HG03565 (cell line): ENCODE measurements around the gene PROS1.
"Not testable (repeated sequence)": the region's sequence is repeated elsewhere in the genome, so short reads cannot be mapped to it uniquely, and the experiment has no call there.

ENCODE experiments used
- ATAC-seq: cut with Tn5 transposase; IDR thresholded peaks from one replicate; pipeline ENCODE4 v1.9.1; 2021; ENCODE audit warnings: mild to moderate bottlenecking, moderate library complexity; ENCODE audit not compliant: unreplicated experiment

The PROS1 gene

DNA sequence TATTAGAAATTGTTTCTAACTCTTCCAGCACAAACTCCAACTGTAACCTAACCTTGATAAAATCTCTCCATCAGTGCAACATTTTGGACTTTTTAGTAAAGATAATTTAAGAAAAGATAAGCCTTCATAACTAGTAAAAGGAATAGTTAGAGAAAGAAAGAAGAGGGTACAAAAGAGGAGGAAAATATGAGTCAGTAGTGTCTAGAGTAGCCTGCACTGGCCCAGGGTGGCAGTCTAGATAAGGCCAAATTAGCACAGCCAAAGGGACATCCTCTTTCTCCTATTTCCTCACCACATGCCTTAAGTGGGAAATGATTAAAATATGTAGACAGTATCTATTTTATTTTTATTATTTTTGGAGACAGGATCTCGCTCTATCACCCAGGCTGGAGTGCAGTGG, 3.7 kb downstream of the PROS1 start:
- no peak for ATAC-seq

DNA sequence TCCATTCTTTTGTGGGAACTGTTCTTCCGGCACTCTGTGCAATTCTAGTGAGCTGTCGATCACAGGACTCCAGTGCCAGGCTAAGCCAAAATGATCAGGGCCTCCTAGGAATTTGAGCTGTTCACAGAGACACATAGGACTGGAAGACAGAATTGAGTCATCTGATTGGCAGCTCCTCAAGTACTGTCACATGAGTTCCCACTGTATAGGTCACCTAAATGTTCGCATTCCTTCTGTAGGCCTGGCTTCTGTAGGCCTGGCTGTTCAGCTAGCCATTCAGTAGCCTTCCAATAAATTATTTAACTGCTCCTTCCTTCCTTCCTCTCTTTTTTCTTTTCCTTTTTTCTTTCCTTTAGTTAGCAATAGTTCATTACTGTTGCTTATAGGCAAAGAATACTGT, 4.3 kb downstream of the PROS1 start:
- ATAC-seq: no peak

DNA sequence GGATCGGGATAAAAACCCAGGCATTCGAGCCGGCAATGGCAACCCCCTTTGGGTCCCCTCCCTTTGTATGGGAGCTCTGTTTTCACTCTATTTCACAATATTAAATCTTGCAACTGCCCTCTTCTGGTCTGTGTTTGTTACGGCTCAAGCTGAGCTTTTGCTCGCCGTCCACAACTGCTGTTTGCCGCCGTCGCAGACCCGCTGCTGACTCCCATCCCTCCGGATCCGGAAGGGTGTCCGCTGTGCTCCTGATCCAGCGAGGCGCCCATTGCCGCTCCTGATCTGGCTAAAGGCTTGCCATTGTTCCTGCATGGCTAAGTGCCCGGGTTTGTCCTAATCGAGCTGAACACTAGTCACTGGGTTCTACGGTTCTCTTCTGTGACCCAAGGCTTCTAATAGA, 8.6 kb downstream of the PROS1 start:
- not testable (repeated sequence) for ATAC-seq

DNA sequence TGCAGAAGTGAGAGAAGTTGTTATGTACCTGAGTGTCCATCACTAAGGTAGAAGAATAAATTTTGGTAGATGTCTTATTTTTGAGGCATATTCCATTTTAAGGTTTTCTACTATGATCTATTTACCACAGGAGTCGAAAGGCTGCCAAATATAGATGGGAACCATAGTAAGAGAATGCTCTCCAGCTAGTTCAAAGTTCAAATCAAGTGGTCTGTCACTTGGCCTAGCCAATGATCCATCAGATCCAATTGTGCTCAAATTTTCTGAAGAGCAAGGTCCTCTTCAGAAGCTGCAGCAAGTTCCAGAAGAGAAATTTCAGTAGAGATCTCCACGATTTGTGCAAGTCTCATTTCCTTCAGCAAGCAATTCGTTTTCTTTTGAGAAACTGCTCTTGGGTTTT, 10.9 kb downstream of the PROS1 start:
- no peak for ATAC-seq

DNA sequence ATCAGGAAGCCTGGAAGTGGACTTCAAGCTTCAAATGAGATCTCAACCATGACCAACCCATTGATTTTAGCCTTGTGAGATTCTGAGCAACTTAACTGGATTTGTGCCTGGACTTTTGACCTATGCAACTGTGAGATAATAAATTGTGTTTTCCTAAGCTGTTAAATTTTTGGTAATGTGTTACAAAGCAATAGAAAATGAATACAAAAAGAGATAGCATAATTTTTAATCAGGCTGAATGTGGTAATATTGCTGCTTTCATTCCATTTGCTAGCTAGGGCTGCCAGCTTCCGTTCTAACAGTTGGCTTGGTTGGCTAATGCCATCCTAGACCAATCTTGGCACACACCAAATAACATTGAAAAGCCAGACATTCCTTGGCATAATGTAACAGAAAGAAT, 12.2 kb downstream of the PROS1 start:
- no peak for ATAC-seq

DNA sequence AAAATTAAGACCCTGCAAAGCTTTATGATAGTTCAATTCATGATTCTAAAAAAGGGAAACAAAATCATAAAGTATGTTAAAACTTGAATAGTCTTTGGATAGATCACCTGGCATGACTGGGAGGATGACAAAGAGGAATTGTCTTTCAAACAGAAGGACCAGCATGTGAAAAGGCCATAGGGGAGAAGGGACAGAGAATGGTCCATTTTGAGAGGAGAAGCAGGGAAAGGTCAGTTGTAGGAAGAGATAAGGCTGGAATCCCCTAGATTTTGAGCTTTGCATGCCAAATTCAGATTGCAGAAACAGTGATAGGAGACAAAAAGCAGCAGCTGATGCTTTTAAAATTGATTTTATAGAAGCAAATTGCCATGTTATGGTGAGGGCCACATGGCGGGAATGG, 12.7 kb downstream of the PROS1 start:
- no peak for ATAC-seq

DNA sequence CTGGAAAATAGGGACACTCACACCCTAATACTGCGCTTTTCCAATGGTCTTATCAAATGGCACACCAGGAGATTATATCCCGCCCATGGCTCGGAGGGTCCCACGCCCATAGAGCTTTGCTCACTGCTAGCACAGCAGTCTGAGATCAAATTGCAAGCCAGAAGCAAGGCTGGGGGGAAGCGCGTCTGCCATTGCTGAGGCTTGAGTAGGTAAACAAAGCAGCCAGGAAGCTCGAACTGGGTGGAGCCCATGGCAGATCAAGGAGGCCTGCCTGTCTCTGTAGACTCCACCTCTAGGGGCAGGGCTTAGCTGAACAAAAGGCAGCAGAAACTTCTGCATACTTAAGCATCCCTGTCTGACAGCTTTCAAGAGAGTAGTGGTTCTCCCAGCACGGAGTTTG, 23.7 kb downstream of the PROS1 start:
- not testable (repeated sequence) for ATAC-seq

GRCh38 chr3:93937485-93937884, 36.2 kb downstream of the PROS1 start:
- not testable (repeated sequence) for ATAC-seq

DNA sequence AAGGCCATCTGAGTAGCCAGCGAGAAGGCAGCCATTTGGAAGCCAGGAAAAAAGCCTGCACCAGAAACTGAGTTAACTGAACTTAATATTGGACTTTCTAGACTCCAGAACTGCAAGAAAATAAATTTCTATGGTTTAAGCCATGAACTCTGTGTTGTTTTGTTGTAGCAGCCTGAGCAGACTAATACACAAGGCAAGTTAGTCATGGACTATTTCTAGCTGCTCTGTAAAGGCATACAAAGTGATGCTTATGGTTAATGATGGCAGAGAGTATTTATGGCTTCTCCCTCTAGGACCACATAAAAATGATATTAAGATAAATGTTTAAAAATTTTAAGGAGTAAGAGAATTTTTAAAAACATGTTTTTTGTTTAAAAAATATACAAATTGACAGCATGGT, 37.1 kb downstream of the PROS1 start:
- ATAC-seq: no peak

- no peak for ATAC-seq
Observed at GRCh38 chr3:93934366-93935046, 39.2 kb downstream of the PROS1 start.

GRCh38 chr3:93931597-93932229, 42.0 kb downstream of the PROS1 start:
- ATAC-seq: no peak

DNA sequence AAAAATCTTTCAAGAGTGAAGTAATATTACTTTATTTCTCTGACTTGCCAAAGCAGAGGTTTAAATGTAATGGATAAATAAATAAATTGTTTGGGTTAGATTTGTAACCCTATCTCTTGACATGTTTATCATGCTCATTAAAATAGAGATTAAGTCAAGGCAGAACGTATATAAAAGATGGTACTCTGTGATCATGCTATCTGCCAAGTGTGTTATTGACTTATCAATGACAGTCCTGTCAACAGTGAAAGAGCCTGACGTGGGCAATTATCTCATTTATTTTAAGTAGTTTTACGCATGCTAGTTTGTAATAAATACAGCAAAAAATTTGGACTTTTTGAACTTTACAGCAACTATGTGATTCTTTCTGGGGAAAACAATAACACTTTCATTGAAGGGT, 43.7 kb downstream of the PROS1 start:
- no peak for ATAC-seq

- no peak for ATAC-seq
Observed at GRCh38 chr3:93926789-93927188, 46.9 kb downstream of the PROS1 start.

- ATAC-seq: no peak
Observed at GRCh38 chr3:93924491-93924890, 49.2 kb downstream of the PROS1 start.

- ATAC-seq: no peak
Observed at GRCh38 chr3:93923006-93923405, 50.7 kb downstream of the PROS1 start.

DNA sequence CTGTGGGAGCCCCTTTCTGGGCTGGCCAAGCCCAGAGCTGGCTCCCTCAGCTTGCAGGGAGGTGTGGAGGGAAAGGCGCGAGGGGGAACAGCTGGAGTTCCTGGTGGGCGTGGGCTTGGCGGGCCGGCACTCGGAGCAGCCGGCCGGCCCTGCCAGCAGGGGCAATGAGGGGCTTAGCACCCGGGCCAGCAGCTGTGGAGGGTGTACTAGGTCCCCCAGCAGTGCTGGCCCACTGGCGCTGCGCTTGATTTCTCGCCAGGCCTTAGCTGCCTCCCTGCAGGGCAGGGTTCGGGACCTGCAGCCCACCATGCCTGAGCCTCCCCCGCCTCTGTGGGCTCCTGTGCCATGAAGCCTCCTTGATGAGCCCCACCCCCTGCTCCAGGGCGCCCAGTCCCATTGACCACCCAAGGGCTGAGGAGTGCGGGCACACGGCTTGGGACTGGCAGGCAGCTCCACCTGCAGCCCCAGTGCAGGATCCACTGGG, 56.1 kb downstream of the PROS1 start:
- not testable (repeated sequence) for ATAC-seq

- ATAC-seq: not testable (repeated sequence)
Observed at GRCh38 chr3:93913623-93914022, 60.1 kb downstream of the PROS1 start.

GRCh38 chr3:93911206-93911605, 62.5 kb downstream of the PROS1 start:
- ATAC-seq: no peak

- no peak for ATAC-seq
Observed at GRCh38 chr3:93910097-93910496, 63.6 kb downstream of the PROS1 start.

DNA sequence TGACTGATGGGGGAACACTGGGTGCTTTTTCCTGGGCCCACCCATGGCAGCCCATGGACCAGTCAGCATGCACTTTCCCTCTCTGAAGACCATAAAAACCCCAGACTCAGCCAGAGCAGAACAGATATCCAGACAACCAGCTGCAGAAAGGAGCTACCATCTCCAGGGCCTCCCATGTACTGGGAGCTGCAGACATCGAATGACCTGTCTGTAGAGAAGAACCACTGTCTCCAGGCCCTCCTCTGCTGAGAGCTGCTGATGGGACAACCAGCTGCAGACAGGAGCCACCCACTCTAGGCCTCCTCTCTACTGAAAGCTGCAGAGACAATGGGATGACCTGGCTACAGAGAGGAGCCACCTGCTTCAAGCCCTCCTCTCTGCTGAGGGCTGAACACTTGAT, 66.6 kb downstream of the PROS1 start:
- no peak for ATAC-seq

DNA sequence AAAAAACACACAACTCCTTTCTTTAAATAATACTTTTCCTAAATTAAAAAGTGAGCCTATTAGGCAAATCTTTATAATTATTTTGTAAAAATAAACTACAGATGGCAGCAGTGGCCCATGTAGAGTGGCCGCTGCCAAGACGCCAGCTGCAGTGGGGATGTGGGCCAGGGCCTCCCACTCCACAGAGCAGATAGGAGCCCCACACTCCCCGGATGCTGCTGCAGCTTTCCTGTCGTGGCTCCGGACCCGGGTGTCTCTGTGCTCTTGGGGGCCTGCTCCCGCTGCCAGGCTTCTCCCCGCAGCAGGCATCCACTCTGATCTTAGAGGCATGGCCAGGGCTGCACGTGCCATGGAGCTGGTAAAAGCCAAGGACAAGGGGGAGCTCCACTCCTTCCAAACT, 67.5 kb downstream of the PROS1 start:
- no peak for ATAC-seq

DNA sequence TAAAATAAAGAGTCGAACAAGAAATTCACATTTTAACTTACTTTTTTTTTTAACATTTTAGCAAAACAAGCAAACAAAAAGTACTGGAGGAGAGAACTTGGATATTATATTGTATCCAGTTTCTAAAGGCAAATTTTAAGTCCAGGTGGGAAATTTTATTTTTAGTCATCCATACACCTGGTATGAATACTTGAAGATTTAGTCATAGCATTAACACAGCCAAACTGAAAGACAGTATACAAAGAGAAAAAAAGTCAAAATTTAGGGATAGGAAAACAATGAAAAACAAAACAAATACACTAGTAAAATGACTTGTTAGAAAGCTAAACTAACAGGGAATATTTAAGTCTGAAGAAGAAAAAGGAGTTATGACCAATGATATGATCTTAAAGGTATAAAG, 69.1 kb downstream of the PROS1 start:
- ATAC-seq: no peak
